Brain microvascular endothelial cell (primary cell): ENCODE measurements around the gene GRP.

Experiments used
- DNase-seq: peaks from one replicate; pipeline ENCODE4 v3.0.0-alpha.2; 2020
- H3K27ac ChIP-seq: fragments of 250-450 bp; sonication (Bioruptor Pico); 2 replicates; pipeline ENCODE4 v1.5.1; 2020; ENCODE audit warnings: mild to moderate bottlenecking, moderate library complexity
- H3K27me3 ChIP-seq: fragments of 250-450 bp; sonication (Bioruptor Pico); replicated peaks from 2 replicates; pipeline ENCODE4 v1.5.1; 2020; ENCODE audit warnings: mild to moderate bottlenecking
- H3K36me3 ChIP-seq: fragments of 250-450 bp; sonication (Bioruptor Pico); replicated peaks from 2 replicates; pipeline ENCODE4 v1.5.1; 2020; ENCODE audit warnings: mild to moderate bottlenecking
- H3K4me3 ChIP-seq: 2 replicates; pipeline ENCODE4 v1.5.1; 2011; ENCODE audit warnings: low read depth, mild to moderate bottlenecking, control low read depth, low read length, moderate library complexity
- in situ Hi-C: cut with HindIII; loops from 2 replicates; pipeline ENCODE4 v1.10.0; 2017; ENCODE audit warnings: low sequenced_read_pairs, low pct_ligation_motif_present
- TF ChIP-seq, protein P1 (sequence below): IDR thresholded peaks from 2 replicates; pipeline ENCODE4 v1.5.1; 2011; ENCODE audit warnings: low read depth, mild to moderate bottlenecking, moderate library complexity, low read length, control low read depth, inconsistent platforms; ENCODE audit errors: missing control alignments

Gene GRP

DNA sequence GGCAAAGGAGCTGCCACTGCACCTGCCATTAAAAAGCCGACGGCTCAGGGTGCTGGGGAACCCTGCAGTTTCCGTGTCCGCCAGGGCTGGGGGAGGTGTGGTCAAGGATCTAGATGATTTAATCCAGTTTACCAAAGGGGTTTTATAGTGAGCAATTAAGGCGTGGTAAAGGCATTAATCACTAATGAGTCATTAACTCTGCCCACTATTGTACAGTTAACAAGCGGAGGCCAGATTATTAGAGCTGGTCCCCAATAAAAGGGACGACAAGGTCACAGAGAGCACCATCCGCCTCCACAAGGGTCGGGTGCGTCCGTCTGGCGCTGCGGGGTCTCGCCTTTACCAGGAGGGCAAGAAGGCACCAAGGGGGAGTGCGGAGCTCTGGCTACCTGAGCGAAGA is 43.7 kb downstream of the GRP start:
- H3K27me3 ChIP-seq = peaks cover 67% of the 10 kb centered on the region
- DNase-seq = no peak
- TF ChIP-seq, protein P1, sequence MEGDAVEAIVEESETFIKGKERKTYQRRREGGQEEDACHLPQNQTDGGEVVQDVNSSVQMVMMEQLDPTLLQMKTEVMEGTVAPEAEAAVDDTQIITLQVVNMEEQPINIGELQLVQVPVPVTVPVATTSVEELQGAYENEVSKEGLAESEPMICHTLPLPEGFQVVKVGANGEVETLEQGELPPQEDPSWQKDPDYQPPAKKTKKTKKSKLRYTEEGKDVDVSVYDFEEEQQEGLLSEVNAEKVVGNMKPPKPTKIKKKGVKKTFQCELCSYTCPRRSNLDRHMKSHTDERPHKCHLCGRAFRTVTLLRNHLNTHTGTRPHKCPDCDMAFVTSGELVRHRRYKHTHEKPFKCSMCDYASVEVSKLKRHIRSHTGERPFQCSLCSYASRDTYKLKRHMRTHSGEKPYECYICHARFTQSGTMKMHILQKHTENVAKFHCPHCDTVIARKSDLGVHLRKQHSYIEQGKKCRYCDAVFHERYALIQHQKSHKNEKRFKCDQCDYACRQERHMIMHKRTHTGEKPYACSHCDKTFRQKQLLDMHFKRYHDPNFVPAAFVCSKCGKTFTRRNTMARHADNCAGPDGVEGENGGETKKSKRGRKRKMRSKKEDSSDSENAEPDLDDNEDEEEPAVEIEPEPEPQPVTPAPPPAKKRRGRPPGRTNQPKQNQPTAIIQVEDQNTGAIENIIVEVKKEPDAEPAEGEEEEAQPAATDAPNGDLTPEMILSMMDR = no peak
- no peak overlapping the region for H3K4me3 ChIP-seq
- no peak overlapping the region for H3K27ac ChIP-seq
- H3K36me3 ChIP-seq = no peaks in the 10 kb centered on the region
- in situ Hi-C loops = no loop called here

DNA sequence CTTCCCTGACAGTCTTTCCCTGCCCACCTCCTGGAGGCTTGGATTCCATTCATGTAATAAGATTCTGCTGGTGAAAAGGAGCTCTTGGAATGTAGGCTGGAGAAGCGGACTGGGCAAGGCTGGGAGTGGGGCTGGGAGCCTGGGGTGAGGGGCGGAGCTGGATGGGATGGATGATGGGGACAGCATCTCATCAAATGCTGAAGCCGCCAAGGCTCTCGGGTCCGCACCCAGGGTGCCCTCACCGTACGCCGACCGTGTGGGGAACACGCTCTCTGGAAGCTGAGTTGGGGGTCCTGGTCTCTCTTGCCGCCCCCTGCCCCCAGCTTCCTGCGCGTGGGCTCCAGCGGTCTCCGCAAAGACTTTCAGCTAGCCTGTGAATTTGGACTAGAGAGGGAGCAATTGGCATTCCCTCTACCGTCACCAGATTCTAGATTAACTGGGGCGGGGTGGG is 44.2 kb downstream of the GRP start:
- TF ChIP-seq, protein P1 = no peak
- in situ Hi-C loops = no loop called here
- no peak overlapping the region for H3K27ac ChIP-seq
- peaks cover 71% of the 10 kb centered on the region for H3K27me3 ChIP-seq
- no peak overlapping the region for H3K4me3 ChIP-seq
- DNase-seq = no peak
- H3K36me3 ChIP-seq = no peaks in the 10 kb centered on the region

DNA sequence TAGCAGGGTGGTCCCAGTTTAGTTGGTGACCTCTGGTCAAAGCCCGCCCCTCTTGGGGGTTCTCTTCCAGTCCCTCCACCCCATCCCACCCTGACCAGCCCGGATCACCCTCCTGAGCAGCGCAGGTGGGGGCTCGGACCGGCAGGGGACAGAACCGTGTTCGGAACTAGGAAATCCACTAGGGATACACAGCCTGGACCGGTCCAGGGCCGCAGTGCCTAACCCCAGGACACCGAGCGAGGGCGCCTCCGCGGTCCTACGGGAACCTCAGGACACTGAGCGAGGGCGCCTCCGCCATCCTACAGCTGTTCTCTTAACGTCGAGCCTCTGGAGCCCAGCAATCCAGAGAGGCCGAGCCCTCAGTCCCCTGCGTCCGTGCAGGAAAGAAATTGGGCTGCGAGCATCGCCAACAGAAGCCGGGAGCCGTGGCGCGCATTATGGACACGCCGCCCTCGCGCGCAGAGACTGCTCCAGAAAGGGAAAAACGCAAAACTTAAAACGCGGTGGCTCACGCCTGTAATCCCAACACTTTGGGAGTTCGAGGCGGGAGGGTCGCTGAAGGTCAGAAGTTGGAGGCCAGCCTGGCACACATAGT is 44.8 kb downstream of the GRP start:
- in situ Hi-C loops = no loop called here
- no peak overlapping the region for H3K4me3 ChIP-seq

DNA sequence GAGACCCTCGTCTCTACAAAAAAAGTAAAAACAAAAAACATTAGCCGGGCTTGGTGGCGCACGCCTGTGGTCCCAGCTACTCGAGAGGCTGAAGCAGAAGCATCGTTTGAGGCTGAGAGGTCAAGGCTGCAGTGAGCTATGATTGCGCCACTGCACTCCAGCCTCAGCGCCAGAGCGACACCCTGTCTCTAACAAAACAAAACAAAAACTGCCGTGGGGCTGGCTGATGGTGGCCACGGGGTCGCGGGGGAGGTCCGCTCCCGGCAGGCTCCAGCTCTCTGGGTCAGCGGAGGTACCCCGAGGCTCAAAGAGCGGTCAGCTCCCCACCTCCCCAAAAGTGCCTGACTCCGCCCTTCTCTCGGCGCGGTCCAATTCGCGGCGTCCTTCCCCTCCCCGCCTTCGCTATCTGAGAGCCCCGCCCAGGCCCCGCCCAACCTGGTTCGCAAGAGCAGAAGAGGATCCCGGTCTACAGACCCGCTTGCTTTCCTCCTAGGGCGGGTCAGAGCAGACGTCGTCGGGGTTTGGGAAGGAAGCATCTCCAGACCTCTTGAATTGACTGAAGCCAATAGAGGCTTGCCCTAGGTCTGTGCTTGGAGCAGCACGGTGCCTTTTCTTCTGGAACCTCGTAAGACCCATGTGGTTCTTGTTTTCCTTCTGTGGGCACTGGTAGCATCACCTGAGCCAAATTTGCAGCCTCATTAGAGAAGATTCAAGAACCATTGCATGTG is 45.5 kb downstream of the GRP start:
- TF ChIP-seq, protein P1 = no peak
- DNase-seq = no peak
- Histone ChIP-seq H3K27ac (no peak overlapping the region), H3K36me3 (no peaks in the 10 kb centered on the region), H3K4me3 (peak overlapping the region; percentile 26), H3K27me3 (peaks cover 83% of the 10 kb centered on the region)
- in situ Hi-C loops = no loop called here

More for the DNA sequence above, 44.8 kb downstream of the GRP start:
- TF ChIP-seq, protein P1 = no peak
- H3K27me3 ChIP-seq = peaks cover 76% of the 10 kb centered on the region
- H3K27ac ChIP-seq = no peak overlapping the region
- no peaks in the 10 kb centered on the region for H3K36me3 ChIP-seq
- DNase-seq = no peak

DNA sequence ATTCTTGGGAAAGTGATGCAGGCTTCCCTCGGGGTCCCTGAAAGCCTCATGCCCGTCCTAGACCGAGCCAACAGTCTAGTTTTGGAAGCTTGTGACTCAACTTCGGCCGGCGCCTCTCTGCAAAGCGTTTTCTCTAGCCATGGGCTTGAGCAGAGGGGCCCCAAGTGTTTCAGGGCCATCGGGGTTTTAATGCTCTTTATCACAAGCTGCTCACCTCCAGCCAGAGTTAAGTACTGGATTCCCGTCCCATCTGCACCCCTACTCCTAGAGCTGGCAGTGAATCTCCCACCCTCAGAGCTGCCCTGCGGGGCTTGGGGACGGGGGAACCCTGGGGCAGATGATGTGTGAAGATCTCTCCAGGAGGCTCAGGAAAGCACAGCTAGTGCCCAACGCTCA is 46.0 kb downstream of the GRP start:
- in situ Hi-C loops = no loop called here
- TF ChIP-seq, protein P1 = no peak
- no peak for DNase-seq
- Histone ChIP-seq H3K36me3 (no peaks in the 10 kb centered on the region), H3K27ac (no peak overlapping the region), H3K4me3 (no peak overlapping the region), H3K27me3 (peaks cover 88% of the 10 kb centered on the region)

DNA sequence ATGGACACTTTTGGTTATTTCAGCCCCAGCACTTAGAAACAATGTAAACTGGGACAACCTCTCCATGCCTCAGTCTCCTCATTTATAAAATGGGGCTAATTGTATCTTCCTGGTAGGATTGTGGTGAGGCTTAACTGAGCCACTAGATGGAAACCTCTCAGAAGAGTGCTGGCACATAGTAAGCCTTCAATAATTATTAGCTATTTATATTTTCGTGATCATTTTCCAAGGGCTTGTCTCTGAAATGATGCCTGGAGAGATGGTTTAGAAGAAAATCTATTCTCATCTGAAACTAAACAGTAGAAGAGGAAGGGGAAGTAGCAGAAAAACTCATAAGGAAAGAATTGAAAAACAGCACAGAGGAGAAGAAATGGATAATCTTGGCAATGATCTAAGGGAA is 46.5 kb downstream of the GRP start:
- peaks cover 93% of the 10 kb centered on the region for H3K27me3 ChIP-seq
- H3K36me3 ChIP-seq = no peaks in the 10 kb centered on the region
- no peak for DNase-seq
- TF ChIP-seq, protein P1 = no peak
- in situ Hi-C loops = no loop called here
- H3K27ac ChIP-seq = no peak overlapping the region
- H3K4me3 ChIP-seq = no peak overlapping the region
